Heart left ventricle (tissue), 16 donors: ENCODE results near the gene USE1. TPM values are rescaled to one million over a fixed set of nuclear protein-coding genes. Genes with fewer than 3 reads are reported as not detected.
A peak's percentile ranks its signal among the peaks of the same experiment; 100 is the strongest.

Experiments used
- ATAC-seq, 4 donors: fragments of 200-7000 bp; cut with Tn5 transposase; one replicate each; pipeline ENCODE4 v1.9.1; 2020 to 2022; ENCODE audit warnings: moderate library complexity in 4 of 4, mild to moderate bottlenecking in 3 of 4, moderate number of reproducible peaks in 1 of 4
- DNase-seq, 5 donors: peaks; one replicate each; pipeline ENCODE4 v3.0.0-alpha.2; 2020
- H3K27ac ChIP-seq, 12 donors: fragments of 200-600 bp; sonication (generic) in 4 of 12; one replicate each; pipeline versions ENCODE4 v1.5.0 to v1.8.0; 2016 to 2022; ENCODE audit warnings: mild to moderate bottlenecking in 2 of 12
- H3K27me3 ChIP-seq, 9 donors: fragments of 200-600 bp; sonication (generic) in 2 of 9; one replicate each; pipeline versions ENCODE4 v1.5.1 to v1.8.0; 2016 to 2022; ENCODE audit warnings: mild to moderate bottlenecking in 3 of 9
- H3K36me3 ChIP-seq, 9 donors: fragments of 200-600 bp; sonication (generic) in 2 of 9; one replicate each; pipeline versions ENCODE4 v1.5.0 to v1.8.0; 2018 to 2022; ENCODE audit warnings: mild to moderate bottlenecking in 2 of 9
- H3K4me1 ChIP-seq, 12 donors: fragments of 200-600 bp; sonication (generic) in 4 of 12; one replicate each; pipeline versions ENCODE4 v1.5.0 to v1.8.0; 2016 to 2022; ENCODE audit warnings: mild to moderate bottlenecking in 3 of 12
- H3K4me3 ChIP-seq, 12 donors: fragments of 200-600 bp; sonication (generic) in 4 of 12; one replicate each; pipeline versions ENCODE4 v1.5.0 to v1.8.0; 2017 to 2022; ENCODE audit warnings: mild to moderate bottlenecking in 9 of 12, moderate library complexity in 4 of 12
- H3K9me3 ChIP-seq, 12 donors: fragments of 200-600 bp; sonication (generic) in 4 of 12; one replicate each; pipeline versions ENCODE4 v1.5.0 to v1.8.0; 2016 to 2022; ENCODE audit warnings: mild to moderate bottlenecking in 1 of 12
- POLR2A ChIP-seq, 2 donors: fragments of 450-650 bp; IDR thresholded peaks; one replicate each; pipeline ENCODE4 v1.6.1; 2017; ENCODE audit warnings: antibody characterized with exemption in 2 of 2, mild to moderate bottlenecking in 2 of 2, moderate library complexity in 2 of 2
- WGBS, 4 donors: extraction: QIAGEN DNeasy Blood & Tissue Kit in 2 of 4; methylation state at CpG; one replicate each; pipeline versions ENCODE4 v1.1.5 to v1.1.7; 2013 to 2018; 5-methylcytosine and 5-hydroxymethylcytosine counted together
- intact Hi-C, 10 donors: fragments of 100-400 bp; cut with DNase I; formaldehyde crosslinking; loops; one replicate each; pipeline versions ENCODE4 v1.11.1 to v1.14.2; 2022
- polyA plus RNA-seq, 2 donors: library from polyadenylated mRNA; stranded (reverse); fragments of 200-250 nt; gene quantifications; one replicate each; pipeline ENCODE4 v1.2.3, GENCODE V29; 2013
- total RNA-seq, 9 donors: library from RNA; depleted of rRNA in 2 of 9; stranded (reverse); fragments of >200 nt in 2 of 9; fragmentation: NEBNext Ultra II Directional in 3 of 9; extraction: Animal tissue kit (Norgen Biotek cat#: 25700) in 3 of 9; gene quantifications; one replicate each; pipeline versions ENCODE4 v1.1.0 to v1.2.4, GENCODE V29; 2016 to 2023
- TF ChIP-seq, protein P1 (sequence below), 12 donors: fragments of 200-600 bp; sonication (generic) in 4 of 12; IDR thresholded peaks; one replicate each; pipeline versions ENCODE4 v1.5.0 to v1.8.0; 2018 to 2022; ENCODE audit warnings: antibody characterized with exemption in 12 of 12, mild to moderate bottlenecking in 5 of 12
- donor health status: ischemic (EF 13 %, LVEDD 7.1; RV severe dilation, severe dysfunction).
- donor health status: healthy with polysubstance abuse.
- donor health status: DM: no; HTN: yes; CAD: no.
- donor health status: DM: no; HTN: no; CAD: no.
- donor health status: ischemic (EF 25% LVEDD 6.9; RV normal size, moderate dysfunction).
- donor health status: ischemic (EF 25% LVEDD 5.7; RV mildly dilated, moderate dysfunction).
- donor health status: healthy.
- donor health status: DM: yes; HTN: yes; CAD: no.
- donor health status: ischemic (EF 35%, LVEDD 5.7; RV mildly dilated, moderate dysfunction).
- donor health status: nonischemic (EF 11% LVEDD 7.7; RV severe dilation, severe dysfunction).
- donor health status: DM: yes; HTN: yes; CAD: no.
- donor health status: PGD.
- donor health status: ischemic (EF 29% LVEDD 5.4; RV normal size, mild dysfunction).
- donor health status: nonischemic (EF 23%, LVEDD 6.1; RV moderate dilation, normal function).

Gene USE1
- total and polyA plus RNA-seq, 11 donors = 22.5 to 69.6 (median 26.7) TPM

DNA sequence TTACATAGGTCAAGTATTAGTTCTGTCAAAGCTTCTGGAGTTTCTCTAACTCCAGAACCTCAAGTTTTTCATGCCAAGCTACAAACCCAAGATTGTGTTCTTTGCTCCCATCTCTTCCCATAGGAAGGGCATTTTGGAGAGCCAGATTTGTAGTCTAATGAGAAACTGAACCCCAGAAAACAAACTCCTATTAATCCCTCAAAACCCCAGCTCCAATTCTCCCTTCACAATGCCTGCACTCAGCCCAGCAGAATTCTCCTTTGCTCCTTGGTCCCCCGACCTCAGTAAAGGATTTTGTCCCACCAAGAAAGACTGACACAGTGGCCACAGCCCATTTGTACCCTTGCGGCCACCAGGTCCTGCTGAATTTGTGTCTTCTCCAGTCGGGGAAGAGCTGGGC lies 41.0 kb downstream of the USE1 start:
- H3K36me3 ChIP-seq = peaks cover 0 to 64% (median 20%) of the 10 kb centered on the region in 9 donors
- H3K27me3 ChIP-seq = no peaks in the 10 kb centered on the region
- H3K4me3 ChIP-seq = no peak overlapping the region
- no peak for TF ChIP-seq POLR2A (IDR thresholded peaks at IDR 0.05)
- TF ChIP-seq, protein P1, sequence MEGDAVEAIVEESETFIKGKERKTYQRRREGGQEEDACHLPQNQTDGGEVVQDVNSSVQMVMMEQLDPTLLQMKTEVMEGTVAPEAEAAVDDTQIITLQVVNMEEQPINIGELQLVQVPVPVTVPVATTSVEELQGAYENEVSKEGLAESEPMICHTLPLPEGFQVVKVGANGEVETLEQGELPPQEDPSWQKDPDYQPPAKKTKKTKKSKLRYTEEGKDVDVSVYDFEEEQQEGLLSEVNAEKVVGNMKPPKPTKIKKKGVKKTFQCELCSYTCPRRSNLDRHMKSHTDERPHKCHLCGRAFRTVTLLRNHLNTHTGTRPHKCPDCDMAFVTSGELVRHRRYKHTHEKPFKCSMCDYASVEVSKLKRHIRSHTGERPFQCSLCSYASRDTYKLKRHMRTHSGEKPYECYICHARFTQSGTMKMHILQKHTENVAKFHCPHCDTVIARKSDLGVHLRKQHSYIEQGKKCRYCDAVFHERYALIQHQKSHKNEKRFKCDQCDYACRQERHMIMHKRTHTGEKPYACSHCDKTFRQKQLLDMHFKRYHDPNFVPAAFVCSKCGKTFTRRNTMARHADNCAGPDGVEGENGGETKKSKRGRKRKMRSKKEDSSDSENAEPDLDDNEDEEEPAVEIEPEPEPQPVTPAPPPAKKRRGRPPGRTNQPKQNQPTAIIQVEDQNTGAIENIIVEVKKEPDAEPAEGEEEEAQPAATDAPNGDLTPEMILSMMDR (IDR thresholded peaks at IDR 0.05) = no peak
- WGBS, 4 donors = 83 to 91% (median 88%) methylated on average over 3 of the region's 3 CpGs
- H3K27ac ChIP-seq = no peak overlapping the region
- ATAC-seq (no peak), DNase-seq (no peak)
- peaks cover 0 to 12% (median 2%) of the 10 kb centered on the region in 12 donors for H3K9me3 ChIP-seq
- intact Hi-C loops = no loop called here
- H3K4me1 ChIP-seq = peaks cover 0 to 7% (median 0%) of the 10 kb centered on the region in 12 donors

DNA sequence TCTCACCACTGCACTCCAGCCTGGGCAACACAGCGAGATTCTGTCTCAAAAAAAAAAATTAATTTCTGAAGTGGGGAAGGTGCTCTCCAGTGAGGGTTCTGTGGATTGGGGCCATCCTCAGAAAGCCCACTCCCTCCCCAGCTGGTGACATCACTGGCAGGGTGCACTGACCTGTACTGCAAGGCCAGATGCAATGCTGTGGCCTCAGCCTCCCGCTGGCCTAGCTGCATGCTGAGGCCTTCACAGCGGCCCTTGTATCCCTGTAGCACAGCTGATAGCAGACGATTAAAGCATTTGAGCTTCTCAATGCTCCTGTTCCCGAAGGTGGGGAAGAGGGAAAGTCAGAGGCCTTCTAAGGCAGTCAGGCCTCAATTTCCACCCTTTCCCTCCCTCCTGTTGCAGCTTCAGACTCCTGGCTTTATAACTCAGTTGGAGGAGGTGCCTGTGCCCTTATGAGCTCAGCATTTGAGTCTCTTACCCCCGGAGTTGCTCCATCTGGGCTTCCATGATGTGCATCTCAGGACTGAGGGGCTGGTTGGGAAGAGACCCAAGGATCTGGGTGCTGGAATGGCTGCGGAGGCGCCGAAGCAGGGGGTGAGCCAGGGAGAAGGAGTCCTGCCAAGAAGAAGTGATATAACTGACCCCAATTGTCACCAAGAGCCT lies 44.1 kb downstream of the USE1 start:
- Histone ChIP-seq H3K4me1 (peaks cover 0 to 7% (median 0%) of the 10 kb centered on the region in 12 donors), H3K27me3 (no peaks in the 10 kb centered on the region), H3K4me3 (no peak overlapping the region), H3K36me3 (peaks cover 0 to 46% (median 13%) of the 10 kb centered on the region in 9 donors), H3K9me3 (peaks cover 0 to 12% (median 2%) of the 10 kb centered on the region in 12 donors), H3K27ac (no peak overlapping the region)
- DNase-seq = no peak
- no peak for TF ChIP-seq POLR2A (IDR thresholded peaks at IDR 0.05)
- TF ChIP-seq, protein P1 (IDR thresholded peaks at IDR 0.05) = no peak
- intact Hi-C loops = no loop called here
- 92 to 99% (median 95%) methylated on average over 9 of the region's 9 CpGs for WGBS, 4 donors
- no peak for ATAC-seq

DNA sequence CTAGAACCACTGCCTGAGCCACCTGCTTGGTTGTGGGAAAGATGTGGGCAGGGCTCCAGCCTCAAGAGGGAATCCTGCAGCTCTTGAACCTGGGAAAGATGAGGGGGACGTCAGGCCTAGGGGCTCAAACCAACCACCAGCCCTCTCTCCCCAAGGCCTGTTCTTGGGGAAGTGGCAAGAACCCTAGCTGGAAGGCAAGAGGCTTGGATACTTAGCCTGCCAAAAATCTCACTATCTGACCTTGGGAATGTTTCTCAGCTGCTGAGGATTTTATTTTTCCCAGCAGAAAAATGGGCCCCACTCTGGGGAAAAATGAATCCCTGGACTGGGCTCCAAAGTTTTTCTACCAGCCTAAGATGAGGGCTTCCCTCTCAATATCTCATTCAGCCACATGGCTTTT lies 44.8 kb downstream of the USE1 start:
- peaks cover 0 to 12% (median 2%) of the 10 kb centered on the region in 12 donors for H3K9me3 ChIP-seq
- ATAC-seq (no peak), DNase-seq (no peak)
- intact Hi-C loops = loop anchor here in 3 of 10 donors (2.0 to 10.0 kb wide), 3 partner anchors 23 to 185 kb away; partner anchors contain the start of genes USE1 (in 2 of the 3), HAUS8 (in 1 of the 3) and MYO9B (in 1 of the 3)
- 45 to 67% (median 55%) methylated on average over 1 of the region's 1 CpG for WGBS, 4 donors
- peaks cover 0 to 44% (median 9%) of the 10 kb centered on the region in 9 donors for H3K36me3 ChIP-seq
- peaks cover 0 to 7% (median 2%) of the 10 kb centered on the region in 12 donors for H3K4me1 ChIP-seq
- H3K4me3 ChIP-seq = no peak overlapping the region
- H3K27me3 ChIP-seq = no peaks in the 10 kb centered on the region
- TF ChIP-seq, protein P1 (IDR thresholded peaks at IDR 0.05) = no peak
- TF ChIP-seq POLR2A (IDR thresholded peaks at IDR 0.05) = no peak
- no peak overlapping the region for H3K27ac ChIP-seq

DNA sequence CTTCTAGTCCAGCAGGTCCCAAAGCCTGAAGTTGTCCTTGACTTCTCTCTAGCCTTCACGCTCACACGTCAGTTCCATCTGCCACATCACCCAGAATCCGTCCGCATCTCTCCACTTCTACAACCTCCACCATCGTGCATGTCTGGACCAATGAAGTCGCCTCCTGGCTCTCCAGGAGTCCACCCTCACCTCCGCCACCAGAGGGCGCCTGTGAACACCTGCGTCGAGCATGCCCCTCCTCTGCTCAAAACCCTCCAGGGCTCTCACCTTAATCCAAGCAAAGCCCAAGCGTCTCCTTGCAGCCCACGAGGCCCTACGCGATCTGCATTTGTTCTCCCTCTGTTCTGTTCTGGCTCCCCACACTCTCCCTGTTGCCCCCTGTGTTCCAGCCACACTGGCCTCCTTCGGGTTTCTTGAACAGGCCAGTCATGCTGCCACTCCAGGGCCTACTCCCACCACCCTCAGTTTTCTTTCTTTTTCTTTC lies 45.7 kb downstream of the USE1 start:
- Histone ChIP-seq H3K36me3 (peaks cover 0 to 36% (median 5%) of the 10 kb centered on the region in 9 donors), H3K4me3 (peak overlapping the region in 2 of 12 donors; percentile 9 to 17), H3K9me3 (peaks cover 0 to 12% (median 2%) of the 10 kb centered on the region in 12 donors), H3K27ac (no peak overlapping the region), H3K27me3 (no peaks in the 10 kb centered on the region), H3K4me1 (peaks cover 0 to 9% (median 5%) of the 10 kb centered on the region in 12 donors)
- 20 to 24% (median 22%) methylated on average over 15 of the region's 15 CpGs for WGBS, 4 donors
- DNase-seq (peak; percentile 73 to 90 (median 83)), ATAC-seq (peak; percentile 65 to 87 (median 84))
- intact Hi-C loops = loop anchor here in 3 of 10 donors (2.0 to 10.0 kb wide), 3 partner anchors 22 to 186 kb away; partner anchors contain the start of genes USE1 (in 2 of the 3), HAUS8 (in 1 of the 3) and MYO9B (in 1 of the 3)
- TF ChIP-seq, protein P1 (IDR thresholded peaks at IDR 0.05) = peak; percentile 78 to 92 (median 88)
- TF ChIP-seq POLR2A (IDR thresholded peaks at IDR 0.05) = no peak
